ENCODE results near the gene ADGB.
"Not testable (repeated sequence)": the region's sequence is repeated elsewhere in the genome, so short reads cannot be mapped to it uniquely, and the experiment has no call there.

ADGB gene

GRCh38 chr6:146598772-146599405, at the start of gene ADGB:
TSS of gene ADGB (plus strand) at chr6:146598972. CDS start at chr6:146599041, 69 bp downstream.
- no peak for DNase-seq

- DNase-seq, result no peak
Measured at GRCh38 chr6:146550911-146551310, 47.9 kb upstream of the ADGB start.

GRCh38 chr6:146551545-146551944, 47.2 kb upstream of the ADGB start:
- DNase-seq, result no peak

- DNase-seq, result no peak
Measured at GRCh38 chr6:146553377-146554135, 45.2 kb upstream of the ADGB start.

- DNase-seq, result no peak
Measured at GRCh38 chr6:146560607-146561006, 38.2 kb upstream of the ADGB start.

- DNase-seq, result not testable (repeated sequence)
Measured at GRCh38 chr6:146566661-146567060, 32.1 kb upstream of the ADGB start.

- DNase-seq, result not testable (repeated sequence)
Measured at GRCh38 chr6:146568619-146569018, 30.2 kb upstream of the ADGB start.

GRCh38 chr6:146574211-146574610, 24.6 kb upstream of the ADGB start:
- DNase-seq, result no peak

GRCh38 chr6:146578054-146578453, 20.7 kb upstream of the ADGB start:
- DNase-seq, result no peak

GRCh38 chr6:146581968-146582367, 16.8 kb upstream of the ADGB start:
- no peak for DNase-seq

- no peak for DNase-seq
Measured at GRCh38 chr6:146582857-146583256, 15.9 kb upstream of the ADGB start.

GRCh38 chr6:146583966-146584365, 14.8 kb upstream of the ADGB start:
- DNase-seq, result no peak

- no peak for DNase-seq
Measured at GRCh38 chr6:146587459-146587858, 11.3 kb upstream of the ADGB start.

GRCh38 chr6:146590492-146590891, 8.3 kb upstream of the ADGB start:
- DNase-seq, result no peak

GRCh38 chr6:146592451-146592850, 6.3 kb upstream of the ADGB start:
- DNase-seq, result no peak

GRCh38 chr6:146593986-146594385, 4.8 kb upstream of the ADGB start:
- DNase-seq, result no peak

- no peak for DNase-seq
Measured at GRCh38 chr6:146594495-146594894, 4.3 kb upstream of the ADGB start.

GRCh38 chr6:146595972-146596731, 2.6 kb upstream of the ADGB start:
- no peak for DNase-seq

GRCh38 chr6:146601352-146601751, 2.6 kb downstream of the ADGB start:
- no peak for DNase-seq

GRCh38 chr6:146602526-146602925, 3.8 kb downstream of the ADGB start:
- no peak for DNase-seq

GRCh38 chr6:146613947-146614346, 15.2 kb downstream of the ADGB start:
- no peak for DNase-seq

GRCh38 chr6:146620655-146621054, 21.9 kb downstream of the ADGB start:
- no peak for DNase-seq

- DNase-seq, result no peak
Measured at GRCh38 chr6:146628350-146628749, 29.6 kb downstream of the ADGB start.

GRCh38 chr6:146634022-146634421, 35.2 kb downstream of the ADGB start:
- DNase-seq, result no peak

All from activated CD4-positive, alpha-beta T cell treated with anti-CD3 and anti-CD28 coated beads for 1 hour (primary cell).